HFFc6 (cell line): ENCODE results near the gene ADCY2. TPM values are rescaled to one million over a fixed set of nuclear protein-coding genes. Genes with fewer than 3 reads are reported as not detected.

Experiments used
- DNase-seq: peaks from one replicate; pipeline ENCODE4 v3.0.0-alpha.2; 2018
- H3K27ac Mint-ChIP-seq: 2 replicates; pipeline ENCODE4 v1.8.0; 2020; ENCODE audit warnings: mild to moderate bottlenecking, mixed read lengths
- H3K27me3 Mint-ChIP-seq: 2 replicates; pipeline ENCODE4 v1.8.0; 2021; ENCODE audit warnings: mild to moderate bottlenecking, moderate library complexity, mixed read lengths; ENCODE audit not compliant: insufficient read depth
- H3K36me3 Mint-ChIP-seq: 2 replicates; pipeline ENCODE4 v1.8.0; 2021; ENCODE audit warnings: low read depth, mixed read lengths
- H3K4me1 Mint-ChIP-seq: 2 replicates; pipeline ENCODE4 v1.8.0; 2020; ENCODE audit warnings: low read depth, mixed read lengths
- H3K4me3 Mint-ChIP-seq: 2 replicates; pipeline ENCODE4 v1.8.0; 2020; ENCODE audit warnings: mild to moderate bottlenecking, moderate library complexity, mixed read lengths
- H3K9me3 Mint-ChIP-seq: 2 replicates; pipeline ENCODE4 v1.8.0; 2020; ENCODE audit warnings: mild to moderate bottlenecking, mixed read lengths
- total RNA-seq, 6 experiments: library from RNA; stranded (reverse); fragmentation: NEBNext Ultra II Directional; extraction: Animal tissue kit (Norgen Biotek cat#: 25700); gene quantifications; 2 replicates in 1 of 6; 3 replicates in 5 of 6; pipeline ENCODE4 v1.2.3, GENCODE V29; 2021
- TF ChIP-seq, protein P1 (sequence below): fragments of 200-600 bp; sonication (generic); IDR thresholded peaks from 2 replicates; pipeline ENCODE4 v1.5.0; 2021; ENCODE audit warnings: antibody characterized with exemption, mild to moderate bottlenecking

ADCY2 gene
- total RNA-seq, 6 experiments from 2014 or later, result not detected

DNA sequence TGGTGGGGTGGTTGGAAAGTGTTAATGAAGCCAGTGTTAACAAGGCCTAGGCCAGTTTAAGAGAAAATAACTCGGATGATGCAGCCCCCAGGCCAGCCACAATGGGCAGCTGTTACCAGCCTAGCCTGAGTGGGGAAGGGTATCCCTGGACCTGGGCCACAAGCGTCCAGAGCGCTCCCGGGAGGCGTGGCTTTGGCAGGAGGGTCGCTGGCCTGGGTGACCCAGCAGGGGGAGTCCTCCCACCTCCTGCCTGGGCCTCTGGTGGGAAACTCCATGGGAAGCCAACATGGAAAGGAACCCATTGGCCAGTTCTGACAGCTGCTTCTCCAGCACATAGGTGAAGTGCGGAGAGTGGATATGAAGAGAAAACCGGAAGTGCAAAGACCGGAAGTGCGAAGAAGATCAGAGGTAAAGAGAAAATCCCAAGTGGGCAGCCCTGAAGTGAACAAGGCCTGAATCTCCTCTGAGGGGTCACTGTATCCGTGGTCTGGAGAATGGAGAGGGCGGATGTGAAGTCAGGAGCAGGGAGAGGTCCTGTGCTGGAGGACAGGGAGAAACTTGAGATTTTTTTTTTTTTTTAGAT, 79.0 kb downstream of the ADCY2 start:
- no peak for DNase-seq
- TF ChIP-seq, protein P1, sequence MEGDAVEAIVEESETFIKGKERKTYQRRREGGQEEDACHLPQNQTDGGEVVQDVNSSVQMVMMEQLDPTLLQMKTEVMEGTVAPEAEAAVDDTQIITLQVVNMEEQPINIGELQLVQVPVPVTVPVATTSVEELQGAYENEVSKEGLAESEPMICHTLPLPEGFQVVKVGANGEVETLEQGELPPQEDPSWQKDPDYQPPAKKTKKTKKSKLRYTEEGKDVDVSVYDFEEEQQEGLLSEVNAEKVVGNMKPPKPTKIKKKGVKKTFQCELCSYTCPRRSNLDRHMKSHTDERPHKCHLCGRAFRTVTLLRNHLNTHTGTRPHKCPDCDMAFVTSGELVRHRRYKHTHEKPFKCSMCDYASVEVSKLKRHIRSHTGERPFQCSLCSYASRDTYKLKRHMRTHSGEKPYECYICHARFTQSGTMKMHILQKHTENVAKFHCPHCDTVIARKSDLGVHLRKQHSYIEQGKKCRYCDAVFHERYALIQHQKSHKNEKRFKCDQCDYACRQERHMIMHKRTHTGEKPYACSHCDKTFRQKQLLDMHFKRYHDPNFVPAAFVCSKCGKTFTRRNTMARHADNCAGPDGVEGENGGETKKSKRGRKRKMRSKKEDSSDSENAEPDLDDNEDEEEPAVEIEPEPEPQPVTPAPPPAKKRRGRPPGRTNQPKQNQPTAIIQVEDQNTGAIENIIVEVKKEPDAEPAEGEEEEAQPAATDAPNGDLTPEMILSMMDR, result no peak
- no peak overlapping the region for H3K4me3 Mint-ChIP-seq
- H3K27ac Mint-ChIP-seq, result no peak overlapping the region
- H3K4me1 Mint-ChIP-seq, result no peaks in the 10 kb centered on the region
- no peaks in the 10 kb centered on the region for H3K27me3 Mint-ChIP-seq
- no peaks in the 10 kb centered on the region for H3K36me3 Mint-ChIP-seq
- H3K9me3 Mint-ChIP-seq, result peaks cover 40% of the 10 kb centered on the region

DNA sequence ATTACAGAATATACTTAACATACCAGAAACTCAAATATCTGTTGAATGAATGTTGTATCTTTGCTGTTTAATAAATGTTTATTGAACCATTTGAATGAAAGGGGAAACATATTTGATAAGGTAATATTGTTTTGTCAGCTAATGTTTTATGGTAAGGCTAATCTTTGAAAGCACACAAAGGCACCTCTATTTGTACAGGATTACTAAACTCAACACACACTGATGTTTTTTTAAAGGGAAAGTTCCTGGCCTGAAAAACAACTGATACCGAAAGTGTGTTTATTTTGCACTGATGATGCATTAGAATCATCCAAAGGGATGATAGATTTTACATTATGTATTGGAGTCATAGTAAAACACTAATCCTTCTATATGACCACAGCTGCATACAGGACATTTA, 82.5 kb downstream of the ADCY2 start:
- Mint-ChIP-seq H3K4me1 (no peaks in the 10 kb centered on the region), H3K27me3 (no peaks in the 10 kb centered on the region), H3K9me3 (peaks cover 37% of the 10 kb centered on the region), H3K4me3 (no peak overlapping the region), H3K27ac (no peak overlapping the region), H3K36me3 (no peaks in the 10 kb centered on the region)
- TF ChIP-seq, protein P1, result no peak
- no peak for DNase-seq

DNA sequence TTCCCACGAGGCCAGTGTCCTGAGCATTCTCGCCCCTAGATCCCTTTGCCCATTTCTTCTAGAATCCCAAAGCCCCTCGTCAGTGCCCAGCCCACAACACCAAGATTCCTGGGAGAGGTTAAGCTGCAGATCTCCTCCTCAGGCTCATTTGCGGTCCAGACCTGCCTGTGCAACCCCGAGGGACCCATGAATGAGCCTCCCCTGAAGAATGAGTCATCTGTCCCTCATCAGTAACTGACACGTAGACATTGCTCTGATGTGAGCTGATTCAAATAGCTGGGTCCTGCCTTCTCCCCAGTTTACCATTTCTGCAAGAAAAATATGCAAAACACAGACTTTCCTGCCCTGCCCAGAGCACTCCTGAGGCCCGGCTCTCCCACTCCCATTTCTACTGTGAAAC, 92.8 kb downstream of the ADCY2 start:
- Mint-ChIP-seq H3K36me3 (peaks cover 11% of the 10 kb centered on the region; the same call in 1 of the 2 replicates), H3K27ac (no peak overlapping the region), H3K9me3 (peaks cover 39% of the 10 kb centered on the region), H3K4me1 (no peaks in the 10 kb centered on the region), H3K4me3 (no peak overlapping the region), H3K27me3 (peaks cover 3% of the 10 kb centered on the region; the same call in 1 of the 2 replicates)
- TF ChIP-seq, protein P1, result no peak
- no peak for DNase-seq

DNA sequence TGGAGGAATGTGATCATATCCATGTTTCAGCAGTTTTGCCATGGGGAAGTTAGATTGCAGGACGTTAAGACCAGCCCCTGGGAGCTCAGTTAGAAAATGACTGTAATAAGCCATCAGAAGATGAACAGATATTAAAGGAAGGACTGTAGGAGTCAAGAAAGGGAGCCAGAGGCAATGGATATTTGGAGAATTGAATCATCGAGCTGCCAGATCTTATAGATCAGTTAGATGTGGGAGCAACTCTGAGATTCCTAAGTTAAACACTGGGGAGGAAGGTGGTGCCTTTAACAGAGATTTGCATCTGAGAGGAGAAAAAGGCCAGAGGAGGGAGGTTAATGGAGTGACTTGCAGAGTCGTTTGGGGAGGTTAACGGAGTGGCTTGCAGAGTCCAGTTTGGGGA, 96.4 kb downstream of the ADCY2 start:
- peaks cover 1% of the 10 kb centered on the region; the same call in 1 of the 2 replicates for H3K27me3 Mint-ChIP-seq

DNA sequence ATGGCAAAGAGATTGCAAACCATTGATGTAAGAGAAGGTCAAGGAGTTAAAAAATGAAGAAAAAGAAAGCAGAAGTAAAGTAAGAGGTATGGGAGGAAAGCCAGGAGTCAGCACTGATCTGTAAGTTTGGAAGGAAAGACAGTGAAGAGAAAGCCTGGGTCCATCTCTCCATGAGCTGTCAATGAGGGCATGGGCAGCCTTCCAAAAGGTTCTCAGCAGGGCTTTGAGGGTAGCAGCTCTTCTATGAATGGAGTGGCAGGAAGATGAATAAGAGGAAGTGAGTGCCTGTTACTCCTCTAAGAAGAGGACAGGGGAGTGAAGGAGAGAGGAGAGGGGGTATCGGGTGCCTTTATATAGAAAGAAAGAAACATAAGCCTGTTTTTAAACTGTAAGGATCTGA, 97.1 kb downstream of the ADCY2 start:
- Mint-ChIP-seq H3K9me3 (peaks cover 30% of the 10 kb centered on the region), H3K4me1 (no peaks in the 10 kb centered on the region), H3K4me3 (no peak overlapping the region), H3K27ac (no peak overlapping the region), H3K27me3 (peaks cover under 1% of the 10 kb centered on the region; the same call in 1 of the 2 replicates), H3K36me3 (peaks cover 11% of the 10 kb centered on the region; the same call in 1 of the 2 replicates)
- no peak for DNase-seq
- TF ChIP-seq, protein P1, result no peak

More for the DNA sequence above, 96.4 kb downstream of the ADCY2 start:
- Mint-ChIP-seq H3K4me1 (no peaks in the 10 kb centered on the region), H3K4me3 (no peak overlapping the region), H3K9me3 (peaks cover 29% of the 10 kb centered on the region), H3K27ac (no peak overlapping the region), H3K36me3 (peaks cover 11% of the 10 kb centered on the region; the same call in 1 of the 2 replicates)
- TF ChIP-seq, protein P1, result no peak
- no peak for DNase-seq
